ENCODE data around the gene MTHFSD.

GRCh38 chr16:86534779-86535615 is 20.0 kb downstream of the MTHFSD start:
- no peak for TF ChIP-seq POLR2A (IDR thresholded peaks at IDR 0.05)
- TF ChIP-seq, protein P1, sequence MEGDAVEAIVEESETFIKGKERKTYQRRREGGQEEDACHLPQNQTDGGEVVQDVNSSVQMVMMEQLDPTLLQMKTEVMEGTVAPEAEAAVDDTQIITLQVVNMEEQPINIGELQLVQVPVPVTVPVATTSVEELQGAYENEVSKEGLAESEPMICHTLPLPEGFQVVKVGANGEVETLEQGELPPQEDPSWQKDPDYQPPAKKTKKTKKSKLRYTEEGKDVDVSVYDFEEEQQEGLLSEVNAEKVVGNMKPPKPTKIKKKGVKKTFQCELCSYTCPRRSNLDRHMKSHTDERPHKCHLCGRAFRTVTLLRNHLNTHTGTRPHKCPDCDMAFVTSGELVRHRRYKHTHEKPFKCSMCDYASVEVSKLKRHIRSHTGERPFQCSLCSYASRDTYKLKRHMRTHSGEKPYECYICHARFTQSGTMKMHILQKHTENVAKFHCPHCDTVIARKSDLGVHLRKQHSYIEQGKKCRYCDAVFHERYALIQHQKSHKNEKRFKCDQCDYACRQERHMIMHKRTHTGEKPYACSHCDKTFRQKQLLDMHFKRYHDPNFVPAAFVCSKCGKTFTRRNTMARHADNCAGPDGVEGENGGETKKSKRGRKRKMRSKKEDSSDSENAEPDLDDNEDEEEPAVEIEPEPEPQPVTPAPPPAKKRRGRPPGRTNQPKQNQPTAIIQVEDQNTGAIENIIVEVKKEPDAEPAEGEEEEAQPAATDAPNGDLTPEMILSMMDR (IDR thresholded peaks at IDR 0.05): no peak
